ENCODE measurements around the gene RNU1-3.
"Not testable (repeated sequence)": the region's sequence is repeated elsewhere in the genome, so short reads cannot be mapped to it uniquely, and the experiment has no call there.

Gene RNU1-3

DNA sequence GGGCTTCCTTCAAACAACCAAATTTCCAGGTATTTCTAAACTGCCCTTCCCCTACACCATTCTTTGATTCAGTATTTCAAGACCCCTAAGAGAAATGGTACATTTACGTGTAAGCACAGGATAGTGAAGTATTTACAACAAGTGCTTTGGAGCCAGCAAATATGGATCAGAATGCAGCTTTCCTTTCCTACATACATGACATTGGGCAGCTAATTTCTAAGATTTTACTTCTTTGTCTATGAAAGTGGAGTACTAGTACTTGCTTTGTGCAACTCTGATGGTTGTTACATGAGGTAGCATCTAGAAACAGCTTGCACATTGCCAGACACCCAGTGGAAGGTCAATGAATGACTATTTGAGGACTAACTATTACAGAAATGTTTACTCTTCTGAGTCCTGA, 15.2 kb downstream of the RNU1-3 start:
- not testable (repeated sequence) for DNase-seq

DNA sequence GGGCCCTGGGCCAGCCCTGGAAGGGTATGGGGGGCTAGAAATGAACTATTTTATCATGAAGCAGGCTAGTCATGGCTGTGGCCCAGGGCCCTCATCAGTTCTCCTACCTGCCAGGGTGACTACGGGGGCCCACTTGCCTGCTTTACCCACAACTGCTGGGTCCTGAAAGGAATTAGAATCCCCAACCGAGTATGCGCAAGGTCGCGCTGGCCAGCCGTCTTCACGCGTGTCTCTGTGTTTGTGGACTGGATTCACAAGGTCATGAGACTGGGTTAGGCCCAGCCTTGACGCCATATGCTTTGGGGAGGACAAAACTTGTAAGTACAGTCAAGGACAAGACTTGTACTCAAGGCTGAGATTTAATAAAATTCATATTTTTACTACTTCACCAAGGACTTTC, 16.8 kb downstream of the RNU1-3 start:
- not testable (repeated sequence) for DNase-seq

- DNase-seq = not testable (repeated sequence)
These were observed 17.4 kb downstream of the RNU1-3 start for GRCh38 chr1:16649390-16649789.

DNA sequence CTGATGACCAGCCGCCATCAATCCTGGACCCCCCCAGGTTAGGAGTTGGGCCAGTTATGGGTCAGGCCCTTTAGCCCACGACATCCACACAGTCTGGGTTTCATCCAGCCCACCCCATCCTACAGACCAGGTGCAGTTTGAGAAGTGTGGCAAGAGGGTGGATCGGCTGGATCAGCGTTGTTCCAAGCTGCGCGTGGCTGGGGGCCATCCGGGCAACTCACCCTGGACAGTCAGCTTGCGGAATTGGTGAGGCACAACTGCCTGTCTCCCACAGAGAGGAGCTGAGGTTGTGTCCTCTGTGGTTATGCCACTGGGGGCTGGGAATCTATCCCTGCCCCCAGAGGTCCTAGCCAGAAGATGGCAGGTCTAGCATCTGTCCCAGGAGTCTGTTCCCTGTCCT, 18.0 kb downstream of the RNU1-3 start:
- DNase-seq = not testable (repeated sequence)

DNA sequence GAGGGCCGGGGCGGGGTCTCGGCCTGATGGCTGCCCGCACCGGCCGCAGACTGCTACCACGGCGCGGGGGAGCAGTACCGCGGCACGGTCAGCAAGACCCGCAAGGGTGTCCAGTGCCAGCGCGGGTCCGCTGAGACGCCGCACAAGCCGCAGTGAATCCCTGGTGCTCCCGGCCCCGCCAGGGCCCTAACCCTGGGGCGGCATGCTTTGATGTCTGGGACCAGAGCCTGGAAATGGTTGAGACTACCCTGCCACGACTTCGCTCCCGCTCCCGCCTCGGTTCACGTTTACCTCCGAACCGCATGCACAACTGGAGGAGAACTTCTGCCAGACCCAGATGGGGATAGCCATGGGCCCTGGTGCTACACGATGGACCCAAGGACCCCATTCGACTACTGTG, 18.5 kb downstream of the RNU1-3 start:
- DNase-seq = not testable (repeated sequence)

DNA sequence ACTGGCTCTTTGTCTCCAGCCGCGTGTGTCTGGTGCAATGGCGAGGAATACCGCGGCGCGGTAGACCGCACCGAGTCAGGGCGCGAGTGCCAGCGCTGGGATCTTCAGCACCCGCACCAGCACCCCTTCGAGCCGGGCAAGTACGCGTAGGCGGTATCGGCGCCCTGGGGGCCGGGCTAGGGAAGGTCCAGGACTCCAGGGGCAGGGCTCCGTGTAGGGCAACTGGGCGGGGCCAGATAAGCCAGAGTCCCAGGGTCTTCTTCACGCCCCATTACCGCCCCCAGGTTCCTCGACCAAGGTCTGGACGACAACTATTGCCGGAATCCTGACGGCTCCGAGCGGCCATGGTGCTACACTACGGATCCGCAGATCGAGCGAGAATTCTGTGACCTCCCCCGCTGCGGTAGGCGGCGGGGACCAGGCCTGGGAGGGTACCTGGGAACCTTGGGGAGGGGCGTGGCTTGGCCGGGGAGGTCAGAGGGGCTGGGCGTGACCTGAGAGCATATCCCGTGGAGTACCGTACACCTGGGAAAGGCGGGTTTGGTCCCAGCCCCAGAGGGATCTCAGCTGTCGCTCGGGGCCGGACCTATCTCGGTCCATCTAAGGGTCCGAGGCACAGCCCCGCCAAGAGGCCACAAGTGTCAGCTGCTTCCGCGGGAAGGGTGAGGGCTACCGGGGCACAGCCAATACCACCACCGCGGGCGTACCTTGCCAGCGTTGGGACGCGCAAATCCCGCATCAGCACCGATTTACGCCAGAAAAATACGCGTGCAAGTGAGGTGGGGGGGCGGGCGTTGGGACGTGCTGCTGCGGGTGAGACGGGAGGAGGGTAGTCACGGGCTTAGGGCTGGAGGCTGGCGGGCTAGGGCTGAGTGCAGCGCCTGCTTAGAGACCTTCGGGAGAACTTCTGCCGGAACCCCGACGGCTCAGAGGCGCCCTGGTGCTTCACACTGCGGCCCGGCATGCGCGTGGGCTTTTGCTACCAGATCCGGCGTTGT, 19.3 kb downstream of the RNU1-3 start:
- DNase-seq = not testable (repeated sequence)

DNA sequence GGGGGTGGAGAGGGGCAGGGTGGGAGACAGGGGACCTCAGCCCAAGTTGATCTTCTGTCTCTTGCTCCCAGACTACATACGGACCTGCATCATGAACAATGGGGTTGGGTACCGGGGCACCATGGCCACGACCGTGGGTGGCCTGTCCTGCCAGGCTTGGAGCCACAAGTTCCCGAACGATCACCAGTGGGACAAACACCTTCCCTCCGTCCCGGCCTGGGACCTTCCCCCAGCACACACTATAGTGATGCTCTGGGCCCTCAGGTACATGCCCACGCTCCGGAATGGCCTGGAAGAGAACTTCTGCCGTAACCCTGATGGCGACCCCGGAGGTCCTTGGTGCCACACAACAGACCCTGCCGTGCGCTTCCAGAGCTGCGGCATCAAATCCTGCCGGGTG, 20.0 kb downstream of the RNU1-3 start:
- DNase-seq = not testable (repeated sequence)

- not testable (repeated sequence) for DNase-seq
These were observed 20.6 kb downstream of the RNU1-3 start for GRCh38 chr1:16646061-16646664.

GRCh38 chr1:16645271-16646060, 21.3 kb downstream of the RNU1-3 start:
- not testable (repeated sequence) for DNase-seq

DNA sequence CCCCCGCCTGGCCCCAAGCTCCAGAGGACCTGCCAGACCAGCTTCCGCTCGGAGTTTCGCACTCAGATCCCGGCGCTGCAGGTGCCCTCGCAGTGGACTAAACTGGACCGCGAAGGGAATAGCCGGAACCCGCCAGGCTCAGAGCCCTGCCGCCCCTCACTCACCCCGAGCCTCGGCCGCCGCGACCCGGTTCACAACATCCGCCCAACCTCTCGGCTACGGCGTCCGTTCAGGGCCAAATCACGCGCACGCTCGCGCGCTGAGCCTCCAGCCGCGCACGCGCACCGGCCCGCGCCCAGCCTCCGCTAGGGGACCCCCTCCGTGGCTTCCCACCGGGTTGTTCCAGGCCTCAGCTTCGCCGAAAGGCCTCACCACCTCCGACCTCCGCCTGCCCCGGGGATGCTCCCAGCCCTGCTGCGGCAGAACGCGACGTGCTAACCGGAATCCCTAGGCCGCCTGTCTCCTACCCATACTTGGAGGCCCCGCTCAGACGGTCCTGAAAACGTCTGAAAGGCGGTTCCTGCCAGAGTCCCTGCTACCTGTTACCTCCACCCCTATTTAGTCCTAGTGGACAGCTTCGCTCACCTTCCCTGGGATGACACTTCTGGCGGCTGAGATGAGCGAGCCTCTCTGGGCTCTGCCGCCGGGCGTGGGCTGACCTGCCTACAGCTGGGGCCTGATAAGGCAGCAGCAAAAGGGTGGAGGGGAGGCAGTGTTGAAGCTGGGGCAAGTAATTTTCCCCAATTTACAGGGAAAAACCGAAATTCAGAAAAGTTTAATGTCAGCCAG, 22.1 kb downstream of the RNU1-3 start:
- DNase-seq = peak; percentile 99

- DNase-seq = no peak
These were observed 22.6 kb downstream of the RNU1-3 start for GRCh38 chr1:16644193-16644481.

DNA sequence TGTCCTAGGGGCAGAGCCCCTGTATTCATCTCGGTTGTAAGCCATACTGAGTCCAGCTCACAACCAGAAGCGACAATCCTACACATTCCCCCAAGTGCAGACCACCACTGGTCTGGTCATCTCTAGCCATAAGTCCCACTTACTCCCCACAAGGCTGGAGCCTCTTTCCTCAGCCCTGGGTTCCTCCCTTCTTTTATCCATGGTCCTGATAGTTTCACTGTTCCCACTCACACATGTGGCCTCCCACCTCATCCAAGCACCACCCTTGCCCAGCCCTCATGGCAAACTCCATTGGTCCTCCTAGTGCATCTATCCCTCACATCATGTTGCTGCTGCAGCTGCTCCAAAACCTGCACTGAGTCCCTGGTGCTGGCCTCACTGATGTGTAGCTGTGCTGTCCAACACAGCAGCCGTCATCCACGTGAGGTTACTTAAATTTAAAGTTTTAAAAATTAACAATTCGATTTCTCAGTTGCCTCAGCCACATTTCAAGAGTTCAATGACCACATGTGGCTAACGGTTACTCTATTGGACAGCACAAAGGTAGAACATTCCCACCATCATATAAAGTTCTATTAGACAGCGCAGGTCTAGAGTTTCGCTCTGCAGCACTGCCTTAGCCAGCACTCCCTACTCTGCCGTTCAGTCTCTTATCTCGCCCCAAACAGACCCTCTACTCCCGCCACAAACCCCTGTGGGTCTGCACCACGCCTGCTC, 23.1 kb downstream of the RNU1-3 start:
- not testable (repeated sequence) for DNase-seq

- not testable (repeated sequence) for DNase-seq
These were observed 23.7 kb downstream of the RNU1-3 start for GRCh38 chr1:16643001-16643411.

- DNase-seq = not testable (repeated sequence)
These were observed 24.5 kb downstream of the RNU1-3 start for GRCh38 chr1:16642025-16642966.

- DNase-seq = not testable (repeated sequence)
These were observed 25.4 kb downstream of the RNU1-3 start for GRCh38 chr1:16641159-16641975.

- DNase-seq = not testable (repeated sequence)
These were observed 27.4 kb downstream of the RNU1-3 start for GRCh38 chr1:16639091-16640031.

DNA sequence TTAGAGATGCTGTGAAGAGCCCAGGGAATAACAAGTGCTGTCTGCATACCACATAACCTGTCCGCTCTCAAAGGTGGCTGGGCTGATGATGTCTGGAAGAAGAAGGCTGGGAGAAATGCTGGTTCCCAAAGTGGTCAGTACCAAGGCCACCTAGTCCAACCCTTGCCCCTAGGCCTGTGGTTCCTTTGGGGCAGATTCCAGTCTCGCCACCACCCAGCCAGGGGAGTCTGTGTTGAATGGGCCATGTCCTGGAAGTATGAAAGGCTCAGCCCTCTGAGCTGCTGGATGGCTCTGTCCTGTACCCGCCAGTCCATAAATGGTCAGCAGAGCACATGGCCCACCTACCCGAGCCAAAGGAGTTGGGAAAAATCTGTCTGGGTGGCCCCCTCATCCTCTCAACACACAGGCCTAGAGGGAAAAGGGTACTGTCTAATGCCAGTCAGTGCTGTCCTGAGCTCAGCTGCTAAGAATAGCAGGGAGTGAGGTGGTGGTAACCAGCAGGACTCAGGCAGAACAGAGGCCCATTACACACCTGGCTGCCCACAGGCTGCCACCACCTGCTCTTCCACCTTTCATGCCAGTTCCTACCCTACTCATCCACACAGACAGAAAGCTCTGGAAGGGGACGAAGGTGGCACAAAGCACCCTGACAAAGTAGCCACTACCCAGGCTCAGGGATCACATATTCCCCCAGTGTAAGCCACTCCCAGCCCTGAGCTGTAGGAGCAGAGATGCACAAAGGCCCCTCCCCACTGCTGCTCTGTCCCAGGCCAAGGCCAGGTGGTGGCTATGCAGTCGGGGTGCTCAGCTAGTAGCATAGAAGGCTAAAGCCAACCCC, 28.6 kb downstream of the RNU1-3 start:
- DNase-seq = not testable (repeated sequence)

Data from fibroblast of skin of back (primary cell).